ENCODE results near the gene RNASEL. TPM values are rescaled to one million over a fixed set of nuclear protein-coding genes. Genes with fewer than 3 reads are reported as not detected.

Gene RNASEL
- total and polyA plus RNA-seq, 2 of the 4 experiments (the other 2 are of a cell fraction) = 2.5 to 6.5 TPM

DNA sequence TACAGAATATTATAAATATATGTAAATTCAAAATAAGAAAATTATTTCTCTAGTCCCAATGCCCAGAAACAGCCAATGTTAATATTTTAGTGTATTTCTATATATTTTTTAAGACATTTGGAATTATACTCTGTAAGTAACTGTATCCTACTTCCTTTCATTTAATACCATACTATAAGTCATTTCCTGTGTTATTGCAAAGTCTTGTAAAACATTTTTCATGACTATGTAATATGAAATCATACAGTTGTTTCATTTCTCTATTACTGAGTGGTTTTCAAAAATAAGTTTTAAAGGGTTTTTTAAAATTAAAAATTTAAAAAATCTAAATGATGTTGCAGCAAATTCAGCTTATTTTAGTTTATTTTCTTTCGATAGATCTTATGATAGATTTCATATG is 2.0 kb downstream of the RNASEL start:
- Histone ChIP-seq H3K4me2 (ENCODE audit: low read depth, low read length) (no peak overlapping the region), H2AK9ac (replicated peaks; ENCODE audit: low read depth, low read length, poor library complexity) (no peak overlapping the region), H4K91ac (ENCODE audit: insufficient read depth, low read depth, low read length) (no peak overlapping the region), H2AFZ (replicated peaks; ENCODE audit: low read length, poor library complexity) (no peak overlapping the region), H3K36me3 (ENCODE audit: control insufficient read depth, insufficient read depth, low read length) (peaks cover 4% of the 10 kb centered on the region; the same call in 1 of the 2 replicates), H3K79me1 (ENCODE audit: low read depth in 1 of 2, low read length in 2 of 2) (no peaks in the 10 kb centered on the region), H3K23ac (ENCODE audit: low read depth, low read length) (no peak overlapping the region), H2BK15ac (ENCODE audit: low read depth, low read length) (no peak overlapping the region), H4K20me1 (ENCODE audit: insufficient read depth, low read length) (no peaks in the 10 kb centered on the region), H2BK5ac (ENCODE audit: low read depth, low read length, poor library complexity, severe bottlenecking) (no peak overlapping the region), H3K27ac (ENCODE audit: insufficient read depth, low read length) (no peak overlapping the region), H3K4ac (ENCODE audit: low read depth, low read length) (no peak overlapping the region), H3K27me3 (ENCODE audit: control insufficient read depth, insufficient read depth, low read length) (peaks cover 2% of the 10 kb centered on the region; the same call in 1 of the 2 replicates), H3K4me3 (ENCODE audit: insufficient read depth, low read depth, low read length) (no peak overlapping the region), H3K4me1 (ENCODE audit: control insufficient read depth, insufficient read depth, low read length) (no peaks in the 10 kb centered on the region), H4K5ac (ENCODE audit: low read depth, low read length) (no peak overlapping the region), H2BK20ac (ENCODE audit: low read depth, low read length) (no peak overlapping the region), H3K56ac (ENCODE audit: extremely low read depth, insufficient read depth, low read length) (no peak overlapping the region), H4K8ac (ENCODE audit: low read depth in 2 of 2, low read length in 2 of 2) (no peak overlapping the region), H3K9ac (ENCODE audit: low read depth, low read length) (no peak overlapping the region), H3K18ac (ENCODE audit: low read depth, low read length) (no peak overlapping the region), H3K9me3 (ENCODE audit: control insufficient read depth, insufficient read depth, low read length) (no peaks in the 10 kb centered on the region), H2BK120ac (ENCODE audit: low read depth, low read length) (no peak overlapping the region), H2AK5ac (ENCODE audit: low read depth, low read length) (no peak overlapping the region), H3K14ac (replicated peaks; ENCODE audit: low read depth, low read length) (no peak overlapping the region), H3K9me1 (ENCODE audit: insufficient read depth, low read length) (no peaks in the 10 kb centered on the region)
- DNase-seq = no peak
- ChIA-PET CTCF (interaction anchor here (1.3 kb wide), 1 partner anchor 8 kb away, joined by 3 read pairs; no protein-coding TSS in a partner anchor), POLR2A (ENCODE audit: unreplicated experiment) (no interaction called here)
- intact Hi-C loops (cut with micrococcal nuclease) = no loop called here
- no peak for TF ChIP-seq MAZ (IDR thresholded peaks at IDR 0.05; ENCODE audit: borderline replicate concordance, low read depth, low read length)
- no peak for ATAC-seq (ENCODE audit: low read depth)
- no CpG with 5 or more reads among the region's 1 CpG for WGBS, 2 experiments (ENCODE audit: extremely low coverage in 2 of 2, insufficient read length in 1 of 2)
- BruUV-seq (replicated peaks) = no TSS peak
- in situ Hi-C loops (cut with MboI; ENCODE audit: low sequenced_read_pairs) = no loop called here
- dilution Hi-C loops (cut with HindIII; ENCODE audit: low sequenced_read_pairs, unreplicated experiment) = no loop called here
